Testis (tissue), 5 donors: ENCODE results near the gene HIP1. TPM values are rescaled to one million over a fixed set of nuclear protein-coding genes. Genes with fewer than 3 reads are reported as not detected.
"Not testable (repeated sequence)": the region's sequence is repeated elsewhere in the genome, so short reads cannot be mapped to it uniquely, and the experiment has no call there.

Experiments used
- DNase-seq: peaks from one replicate; pipeline ENCODE4 v3.0.0-alpha.2; 2019
- H3K27ac ChIP-seq, 2 donors: fragments of 200-600 bp; sonication (generic); one replicate each; pipeline ENCODE4 v1.5.1; 2019
- H3K27me3 ChIP-seq: fragments of 200-600 bp; sonication (generic); one replicate; pipeline ENCODE4 v1.5.1; 2019
- H3K36me3 ChIP-seq: fragments of 200-600 bp; sonication (generic); one replicate; pipeline ENCODE4 v1.5.1; 2017; ENCODE audit warnings: low read depth; ENCODE audit errors: missing control alignments
- H3K4me1 ChIP-seq: fragments of 200-600 bp; sonication (generic); one replicate; pipeline ENCODE4 v1.5.1; 2019
- H3K4me3 ChIP-seq, 2 donors: fragments of 200-600 bp; sonication (generic); one replicate each; pipeline ENCODE4 v1.5.1; 2017 to 2019
- H3K9me3 ChIP-seq: fragments of 200-600 bp; sonication (generic); one replicate; pipeline ENCODE4 v1.5.1; 2017
- CTCF ChIP-seq, 3 experiments: fragments of 450-650 bp in 2 of 3; fragments of 200-600 bp in 1 of 3; sonication (generic) in 1 of 3; IDR thresholded peaks; one replicate each; pipeline ENCODE4 v1.5.1; 2016 to 2019; ENCODE audit warnings: antibody characterized with exemption in 3 of 3, mild to moderate bottlenecking in 2 of 3, moderate library complexity in 1 of 3
- POLR2A ChIP-seq: fragments of 450-650 bp; IDR thresholded peaks from one replicate; pipeline ENCODE4 v1.6.1; 2017; ENCODE audit warnings: antibody characterized with exemption, mild to moderate bottlenecking, moderate library complexity
- WGBS, 2 donors: methylation state at CpG; one replicate each; pipeline ENCODE4 v1.1.5; 2018; 5-methylcytosine and 5-hydroxymethylcytosine counted together
- intact Hi-C: fragments of 100-400 bp; cut with DNase I; formaldehyde crosslinking; loops from one replicate; pipeline ENCODE4 v1.15.1; 2023; ENCODE audit warnings: low total_unique reads
- long read RNA-seq, 2 donors: transcript quantifications; one replicate each; lab custom pipeline, GENCODE V29; 2026
- polyA plus RNA-seq: library from polyadenylated mRNA; stranded (reverse); fragments of 350-450 nt; fragmentation: Illumina TruSeq; extraction: RNeasy Lipid Tissue Mini Kit (QIAGEN cat#74804); gene quantifications from one replicate; pipeline ENCODE4 v1.2.3, GENCODE V29; 2014; ENCODE audit warnings: low read depth, low replicate concordance; ENCODE audit not compliant: insufficient read depth
- total RNA-seq, 2 donors: library from RNA; depleted of rRNA; stranded (reverse); fragments of >200 nt; gene quantifications; one replicate each; pipeline ENCODE4 v1.2.3, GENCODE V29; 2016

The HIP1 gene
- total RNA-seq (10 to 100 TPM; 43.5 to 85.4 TPM), polyA plus RNA-seq (68.0 TPM)
- long read RNA-seq, donor 1, full-length matches to known transcripts, result 4 of 9 reads
- long read RNA-seq, donor 1, partial matches to known transcripts, result 5 of 9 reads
- long read RNA-seq, donor 1, other reads (novel, unspliced or antisense), result 0 of 9 reads
- long read RNA-seq, donor 2, result 0 reads

DNA sequence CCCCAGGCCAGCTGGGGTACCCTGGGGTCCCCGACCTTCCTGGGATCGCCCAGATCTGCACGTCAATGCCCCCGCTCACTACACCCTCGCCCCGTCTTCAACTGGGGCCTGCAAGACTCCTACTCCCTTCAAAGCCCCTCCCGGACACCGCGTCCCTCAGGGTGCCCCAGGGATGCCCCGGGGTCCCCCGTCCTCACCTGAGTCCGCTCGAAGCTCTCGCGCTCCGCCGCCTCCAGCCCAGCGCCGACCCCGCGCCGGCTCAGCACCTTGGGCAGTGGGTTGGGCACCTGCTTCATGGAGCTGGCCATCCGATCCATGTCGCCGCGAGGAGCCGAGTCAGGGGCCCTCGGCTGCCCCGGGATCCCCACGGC, at the start of gene HIP1:
TSS of gene HIP1 (minus strand) at position 338 of the 371 bp plus-strand sequence. CDS start at position 317, 21 bp downstream.
- Histone ChIP-seq H3K9me3 (no peaks in the 10 kb centered on the region), H3K4me1 (peaks cover 3% of the 10 kb centered on the region), H3K27me3 (no peaks in the 10 kb centered on the region), H3K27ac (peak within 1 kb of the TSS; percentile 84 to 94), H3K4me3 (peak within 1 kb of the TSS; percentile 68 to 96), H3K36me3 (no peaks in the 10 kb centered on the region)
- intact Hi-C loops, result no loop called here
- no peak for DNase-seq
- 0 to 1% methylated on average over 11 to 27 of the region's 30 CpGs for WGBS, 2 donors
- TF ChIP-seq CTCF (IDR thresholded peaks at IDR 0.05) (no peak), POLR2A (no peak)

- DNase-seq, H3K27ac ChIP-seq: not testable (repeated sequence)
Observed at GRCh38 chr7:75788154-75788847, 49.6 kb upstream of the HIP1 start.

GRCh38 chr7:75783058-75783457, 44.3 kb upstream of the HIP1 start:
- intact Hi-C loops, H3K9me3 ChIP-seq, H3K4me1 ChIP-seq, H3K27me3 ChIP-seq, DNase-seq, H3K27ac ChIP-seq, H3K36me3 ChIP-seq, H3K4me3 ChIP-seq: not testable (repeated sequence)
- 94 to 97% methylated on average over 5 of the region's 5 CpGs for WGBS, 2 donors

More at GRCh38 chr7:75788154-75788847, 49.6 kb upstream of the HIP1 start:
- H3K4me3 ChIP-seq, H3K36me3 ChIP-seq, intact Hi-C loops, H3K27me3 ChIP-seq, H3K9me3 ChIP-seq, H3K4me1 ChIP-seq: not testable (repeated sequence)
- 85 to 91% methylated on average over 14 of the region's 14 CpGs for WGBS, 2 donors

DNA sequence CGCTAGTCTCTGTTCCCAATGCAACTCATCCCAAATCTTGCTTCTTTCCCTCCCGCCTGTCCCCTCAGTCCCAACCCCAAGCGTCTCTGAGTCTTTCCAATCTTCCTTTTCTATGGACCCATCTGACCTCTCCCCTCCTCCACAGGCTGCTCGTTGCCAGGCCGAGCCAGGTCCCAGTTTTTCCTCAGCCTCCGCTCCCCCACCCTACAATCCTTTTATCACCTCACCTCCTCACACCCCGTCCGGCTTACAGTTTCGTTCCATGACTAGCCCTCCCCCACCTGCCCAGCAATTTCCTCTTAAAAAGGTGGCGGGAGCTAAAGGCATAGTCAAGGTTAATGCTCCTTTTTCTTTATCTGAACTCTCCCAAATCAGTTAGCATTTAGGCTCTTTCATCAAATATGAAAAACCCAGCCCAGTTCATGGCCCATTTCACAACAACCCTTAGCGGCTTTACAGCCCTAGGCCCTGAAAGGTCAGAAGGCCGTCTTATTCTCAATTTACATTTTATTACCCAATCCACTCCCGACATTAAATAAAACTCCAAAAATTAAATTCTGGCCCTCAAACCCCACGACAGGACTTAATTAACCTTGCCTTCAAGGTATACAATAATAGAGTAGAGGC, 42.0 kb upstream of the HIP1 start:
- H3K27me3 ChIP-seq, H3K4me1 ChIP-seq, H3K27ac ChIP-seq, DNase-seq, intact Hi-C loops, H3K9me3 ChIP-seq, H3K36me3 ChIP-seq, H3K4me3 ChIP-seq: not testable (repeated sequence)
- WGBS, 2 donors, result 80 to 84% methylated on average over 14 of the region's 14 CpGs

DNA sequence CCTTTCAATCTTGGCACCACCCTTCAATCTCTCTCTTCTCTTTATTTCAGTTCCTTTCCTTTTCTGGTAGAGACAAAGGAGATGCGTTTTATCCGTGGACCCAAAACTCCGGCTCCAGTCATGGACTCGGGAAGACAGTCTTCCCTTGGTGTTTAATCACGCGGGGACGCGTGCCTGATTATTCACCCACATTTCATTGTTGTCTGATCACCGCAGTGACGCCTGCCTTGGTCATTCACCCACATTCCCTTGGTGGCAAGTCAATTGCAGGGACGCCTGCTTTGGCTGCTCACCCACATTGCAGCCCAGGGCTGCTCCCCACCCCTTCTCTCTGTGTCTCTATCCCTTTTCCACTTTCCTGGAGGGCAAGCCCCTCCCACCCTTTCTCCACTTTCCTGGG, 40.8 kb upstream of the HIP1 start:
- H3K4me3 ChIP-seq, H3K36me3 ChIP-seq, H3K27me3 ChIP-seq, intact Hi-C loops, H3K9me3 ChIP-seq, H3K27ac ChIP-seq, DNase-seq, H3K4me1 ChIP-seq: not testable (repeated sequence)
- WGBS, 2 donors, result 90 to 91% methylated on average over 11 of the region's 11 CpGs

DNA sequence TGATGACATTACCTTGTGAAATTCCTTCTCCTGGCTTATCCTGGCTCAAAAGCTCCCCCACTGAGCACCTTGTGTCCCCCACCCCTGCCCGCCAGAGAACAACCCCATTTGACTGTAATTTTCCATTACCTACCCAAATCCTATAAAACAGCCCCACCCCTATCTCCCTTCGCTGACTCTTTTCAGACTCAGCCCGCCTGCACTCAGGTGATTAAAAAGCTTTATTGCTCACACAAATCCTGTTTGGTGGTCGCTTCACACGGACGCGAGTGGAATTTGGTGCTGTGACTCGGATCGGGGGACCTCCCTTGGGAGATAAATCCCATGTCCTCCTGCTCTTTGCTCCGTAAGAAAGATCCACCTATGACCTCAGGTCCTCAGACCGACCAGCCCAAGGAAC, 40.3 kb upstream of the HIP1 start:
- H3K36me3 ChIP-seq, H3K9me3 ChIP-seq, H3K27ac ChIP-seq, DNase-seq, H3K27me3 ChIP-seq, H3K4me1 ChIP-seq, H3K4me3 ChIP-seq, intact Hi-C loops: not testable (repeated sequence)
- 81 to 83% methylated on average over 11 of the region's 11 CpGs for WGBS, 2 donors

- WGBS, 2 donors, result 72 to 75% methylated on average over 11 to 12 of the region's 12 CpGs
- H3K4me3 ChIP-seq, result no peak overlapping the region
- no peaks in the 10 kb centered on the region for H3K9me3 ChIP-seq
- H3K27ac ChIP-seq, result no peak overlapping the region
- H3K4me1 ChIP-seq, result peaks cover 12% of the 10 kb centered on the region
- no peaks in the 10 kb centered on the region for H3K36me3 ChIP-seq
- intact Hi-C loops, result no loop called here
- H3K27me3 ChIP-seq, result no peaks in the 10 kb centered on the region
- DNase-seq, result no peak
- TF ChIP-seq POLR2A (no peak), CTCF (IDR thresholded peaks at IDR 0.05) (no peak)
Observed at GRCh38 chr7:75776295-75776971, 37.7 kb upstream of the HIP1 start.

GRCh38 chr7:75773958-75774357, 35.2 kb upstream of the HIP1 start:
- intact Hi-C loops, DNase-seq, H3K36me3 ChIP-seq, H3K4me3 ChIP-seq, H3K27me3 ChIP-seq, H3K9me3 ChIP-seq, H3K27ac ChIP-seq: not testable (repeated sequence)
- WGBS, 2 donors, result 79 to 97% methylated on average over 6 of the region's 6 CpGs
- peaks cover 12% of the 10 kb centered on the region for H3K4me1 ChIP-seq
